Left lung (tissue), 10 donors: ENCODE measurements around the gene AZGP1. TPM values are rescaled to one million over a fixed set of nuclear protein-coding genes. Genes with fewer than 3 reads are reported as not detected.
A peak's percentile ranks its signal among the peaks of the same experiment; 100 is the strongest.

Experiments
- ATAC-seq: fragments of 200-7000 bp; cut with Tn5 transposase; one replicate; pipeline ENCODE4 v1.9.1; 2020; ENCODE audit warnings: moderate library complexity
- DNase-seq, 4 donors: peaks; one replicate each; pipeline ENCODE4 v3.0.0-alpha.2; 2013 to 2020
- H3K27ac ChIP-seq, 2 donors: fragments of 200-600 bp; sonication (generic) in 1 of 2; one replicate each; pipeline versions ENCODE4 v1.5.0 to v1.8.0; 2020 to 2021
- H3K27me3 ChIP-seq, 2 donors: fragments of 200-600 bp; sonication (generic) in 1 of 2; one replicate each; pipeline versions ENCODE4 v1.5.0 to v1.8.0; 2020 to 2021
- H3K36me3 ChIP-seq, 2 donors: fragments of 200-600 bp; sonication (generic) in 1 of 2; one replicate each; pipeline versions ENCODE4 v1.5.0 to v1.8.0; 2020 to 2021
- H3K4me1 ChIP-seq, 2 donors: fragments of 200-600 bp; one replicate each; pipeline ENCODE4 v1.8.0; 2021
- H3K4me3 ChIP-seq, 2 donors: fragments of 200-600 bp; sonication (generic) in 1 of 2; one replicate each; pipeline versions ENCODE4 v1.5.0 to v1.8.0; 2020 to 2021; ENCODE audit warnings: mild to moderate bottlenecking in 1 of 2
- H3K9me3 ChIP-seq, 2 donors: fragments of 200-600 bp; sonication (generic) in 1 of 2; one replicate each; pipeline versions ENCODE4 v1.5.0 to v1.8.0; 2020 to 2021
- intact Hi-C, 2 donors: fragments of 100-400 bp; cut with DNase I; formaldehyde crosslinking; loops; one replicate each; pipeline versions ENCODE4 v1.11.2 to v1.14.2; 2022
- polyA plus RNA-seq, 6 donors: library from polyadenylated mRNA; unstranded; fragments of 120-200 nt; gene quantifications; one replicate each; pipeline ENCODE4 v1.2.1, GENCODE V29; 2013; ENCODE audit not compliant: insufficient read length in 6 of 6
- total RNA-seq, 2 donors: library from RNA; stranded (reverse); fragmentation: NEBNext Ultra II Directional; extraction: Animal tissue kit (Norgen Biotek cat#: 25700); gene quantifications; one replicate each; pipeline ENCODE4 v1.2.1, GENCODE V29; 2021
- TF ChIP-seq, protein P1 (sequence below), 2 donors: fragments of 200-600 bp; sonication (generic) in 1 of 2; IDR thresholded peaks; one replicate each; pipeline versions ENCODE4 v1.5.0 to v1.8.0; 2021; ENCODE audit warnings: antibody characterized with exemption in 2 of 2
- donor health status: DM: no; HTN: yes; CAD: no.
- donor health status: DM: no; HTN: no; CAD: no.

The AZGP1 gene
- total and polyA plus RNA-seq, 8 donors, result 0.29 to 110 (median 1.2) TPM

DNA sequence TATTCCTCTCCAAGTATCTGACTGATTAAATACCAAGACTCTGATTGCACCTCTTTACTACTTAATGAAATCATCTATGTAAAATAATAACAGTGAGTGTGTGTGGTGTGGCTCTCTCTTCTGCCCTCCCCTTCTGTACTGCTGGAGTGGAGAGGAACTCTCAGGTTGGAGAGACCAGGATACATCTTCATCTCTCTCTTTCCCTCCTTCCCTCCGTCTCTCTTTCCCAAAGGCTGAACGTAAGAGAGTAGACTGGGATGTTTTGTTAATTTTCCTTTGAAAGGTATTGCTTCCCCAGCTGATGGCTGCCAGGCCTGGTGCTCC lies 46.1 kb downstream of the AZGP1 start:
- DNase-seq (no peak), ATAC-seq (no peak)
- H3K27me3 ChIP-seq, result peaks cover 0 to 29% of the 10 kb centered on the region in 2 donors
- intact Hi-C loops, result loop anchor here in 1 of 2 donors (10.0 kb wide), 1 partner anchor 45 kb away; the partner anchor contains the start of gene AZGP1
- TF ChIP-seq, protein P1, sequence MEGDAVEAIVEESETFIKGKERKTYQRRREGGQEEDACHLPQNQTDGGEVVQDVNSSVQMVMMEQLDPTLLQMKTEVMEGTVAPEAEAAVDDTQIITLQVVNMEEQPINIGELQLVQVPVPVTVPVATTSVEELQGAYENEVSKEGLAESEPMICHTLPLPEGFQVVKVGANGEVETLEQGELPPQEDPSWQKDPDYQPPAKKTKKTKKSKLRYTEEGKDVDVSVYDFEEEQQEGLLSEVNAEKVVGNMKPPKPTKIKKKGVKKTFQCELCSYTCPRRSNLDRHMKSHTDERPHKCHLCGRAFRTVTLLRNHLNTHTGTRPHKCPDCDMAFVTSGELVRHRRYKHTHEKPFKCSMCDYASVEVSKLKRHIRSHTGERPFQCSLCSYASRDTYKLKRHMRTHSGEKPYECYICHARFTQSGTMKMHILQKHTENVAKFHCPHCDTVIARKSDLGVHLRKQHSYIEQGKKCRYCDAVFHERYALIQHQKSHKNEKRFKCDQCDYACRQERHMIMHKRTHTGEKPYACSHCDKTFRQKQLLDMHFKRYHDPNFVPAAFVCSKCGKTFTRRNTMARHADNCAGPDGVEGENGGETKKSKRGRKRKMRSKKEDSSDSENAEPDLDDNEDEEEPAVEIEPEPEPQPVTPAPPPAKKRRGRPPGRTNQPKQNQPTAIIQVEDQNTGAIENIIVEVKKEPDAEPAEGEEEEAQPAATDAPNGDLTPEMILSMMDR (IDR thresholded peaks at IDR 0.05), result peak in 1 of 2 donors; percentile 2
- no peaks in the 10 kb centered on the region for H3K36me3 ChIP-seq
- peaks cover 0 to 8% of the 10 kb centered on the region in 2 donors for H3K4me1 ChIP-seq
- no peak overlapping the region for H3K4me3 ChIP-seq
- H3K27ac ChIP-seq, result peak overlapping the region in 1 of 2 donors; percentile 25
- H3K9me3 ChIP-seq, result no peaks in the 10 kb centered on the region

DNA sequence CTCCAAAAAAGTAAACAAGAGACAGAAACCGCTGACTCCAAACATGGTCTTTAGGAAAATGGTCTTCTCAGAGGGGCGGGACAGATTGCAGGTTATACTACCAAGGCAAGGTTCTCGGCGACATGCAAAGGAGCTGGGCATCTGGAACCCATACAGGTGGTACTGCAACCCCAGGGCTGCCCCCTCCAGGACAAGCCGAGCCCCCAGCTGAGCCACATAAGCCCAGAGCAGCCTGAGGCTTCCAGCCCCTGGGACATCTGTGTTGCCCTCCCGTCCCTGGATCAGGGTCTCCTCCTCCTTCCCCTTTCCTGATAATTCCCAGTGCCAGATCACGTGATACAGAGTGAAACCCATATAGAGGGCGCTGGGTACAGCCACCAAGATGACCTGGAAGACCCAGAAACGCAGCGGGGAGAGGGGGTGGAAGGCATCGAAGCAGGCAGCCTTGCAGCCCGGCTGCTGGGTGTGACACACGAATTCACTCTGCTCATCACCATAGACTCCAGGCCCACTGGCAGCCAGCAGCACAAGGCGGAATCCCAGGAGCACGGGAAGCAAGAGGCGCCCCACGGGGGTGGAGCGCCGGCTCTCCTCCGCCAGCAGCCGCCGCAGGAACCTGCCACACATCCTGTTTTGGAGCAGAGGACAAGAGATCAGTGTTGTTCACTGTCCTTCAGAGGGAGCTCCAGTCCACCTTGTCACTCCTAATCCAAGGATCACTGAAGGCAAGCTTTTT lies 46.7 kb downstream of the AZGP1 start, which contains the start of gene GJC3:
GJC3 (minus strand) TSS at position 627 of the 736 bp plus-strand sequence; CDS start at position 627, 0 bp downstream.
- intact Hi-C loops, result loop anchor here in 1 of 2 donors (10.0 kb wide), 1 partner anchor 46 kb away; the partner anchor contains the start of gene AZGP1
- peak within 1 kb of the TSS in 1 of 2 donors; percentile 25 for H3K27ac ChIP-seq
- no peaks in the 10 kb centered on the region for H3K9me3 ChIP-seq
- peak in 3 of 4 donors; percentile 28 to 86 (median 53) for DNase-seq
- H3K4me1 ChIP-seq, result peaks cover 0 to 8% of the 10 kb centered on the region in 2 donors
- H3K4me3 ChIP-seq, result peak within 1 kb of the TSS in 1 of 2 donors; percentile 25
- H3K27me3 ChIP-seq, result peaks cover 0 to 26% of the 10 kb centered on the region in 2 donors
- ATAC-seq, result peak; percentile 99
- H3K36me3 ChIP-seq, result no peaks in the 10 kb centered on the region
- TF ChIP-seq, protein P1 (IDR thresholded peaks at IDR 0.05), result peak; percentile 13 to 18

DNA sequence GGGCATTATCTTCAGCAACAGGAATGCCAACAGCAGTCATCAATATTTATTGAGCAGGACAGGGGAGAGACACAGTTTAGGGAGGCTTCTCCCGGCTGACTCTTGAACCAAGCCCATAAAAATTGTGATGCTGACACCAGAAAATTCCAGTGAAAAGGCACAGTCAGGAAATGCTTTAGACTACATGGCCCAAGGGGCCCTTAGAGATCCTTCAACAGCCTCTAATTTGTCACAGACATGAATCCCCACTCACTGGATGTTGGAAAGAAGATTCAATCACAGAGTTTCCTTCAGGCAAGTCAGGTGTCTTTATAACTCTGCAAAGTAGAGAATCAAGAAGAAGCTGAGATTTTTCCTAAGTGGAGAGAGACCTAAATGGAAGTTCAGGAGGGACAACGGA lies 47.6 kb downstream of the AZGP1 start:
- intact Hi-C loops, result loop anchor here in 1 of 2 donors (10.0 kb wide), 1 partner anchor 47 kb away; the partner anchor contains the start of gene AZGP1
- no peak overlapping the region for H3K27ac ChIP-seq
- no peak overlapping the region for H3K4me3 ChIP-seq
- no peaks in the 10 kb centered on the region for H3K36me3 ChIP-seq
- no peaks in the 10 kb centered on the region for H3K9me3 ChIP-seq
- no peak for DNase-seq
- H3K27me3 ChIP-seq, result peaks cover 0 to 26% of the 10 kb centered on the region in 2 donors
- ATAC-seq, result no peak
- TF ChIP-seq, protein P1 (IDR thresholded peaks at IDR 0.05), result no peak
- H3K4me1 ChIP-seq, result peaks cover 0 to 8% of the 10 kb centered on the region in 2 donors

DNA sequence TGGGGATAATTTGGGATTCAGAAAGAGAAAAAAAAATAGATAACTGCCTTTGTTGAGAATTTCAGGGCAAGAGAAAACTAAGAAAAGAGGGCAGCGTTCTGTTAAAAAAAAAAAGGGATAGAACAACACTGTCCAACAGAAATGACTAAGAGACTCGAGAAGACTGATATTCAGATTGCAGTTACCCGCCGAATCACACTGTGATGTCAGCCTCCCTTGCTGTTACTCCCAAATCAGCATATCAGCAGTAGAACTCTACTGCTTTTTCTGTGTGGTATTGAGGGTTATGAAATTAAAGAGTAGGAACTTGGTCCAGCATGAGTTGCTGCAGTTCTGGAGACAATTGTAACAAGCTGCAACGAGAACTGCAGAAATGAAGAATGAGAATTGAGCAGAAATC lies 48.3 kb downstream of the AZGP1 start:
- Histone ChIP-seq H3K9me3 (no peaks in the 10 kb centered on the region), H3K4me3 (no peak overlapping the region), H3K27ac (no peak overlapping the region), H3K4me1 (peaks cover 0 to 8% of the 10 kb centered on the region in 2 donors), H3K27me3 (peaks cover 0 to 26% of the 10 kb centered on the region in 2 donors), H3K36me3 (no peaks in the 10 kb centered on the region)
- ATAC-seq (no peak), DNase-seq (no peak)
- intact Hi-C loops, result loop anchor here in 1 of 2 donors (10.0 kb wide), 1 partner anchor 47 kb away; the partner anchor contains the start of gene AZGP1
- TF ChIP-seq, protein P1 (IDR thresholded peaks at IDR 0.05), result no peak

DNA sequence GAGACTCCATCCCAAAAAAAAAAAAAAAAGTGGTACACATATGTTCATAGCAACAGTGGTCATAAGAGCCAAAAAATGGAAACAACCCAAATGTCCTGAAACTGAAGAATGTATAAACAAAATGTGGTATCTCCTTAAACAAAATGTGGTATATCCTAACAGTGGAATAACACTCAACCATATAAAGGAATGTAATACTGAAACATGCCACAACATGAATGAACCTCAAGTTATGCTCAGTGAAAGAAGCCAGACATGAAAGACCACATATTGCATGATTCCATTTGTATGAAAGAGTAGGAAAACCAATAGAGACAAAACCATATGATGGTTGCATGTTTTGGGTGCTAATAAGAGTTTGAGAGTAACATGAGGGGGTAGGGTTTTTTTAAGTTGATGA lies 49.5 kb downstream of the AZGP1 start:
- H3K4me3 ChIP-seq, result no peak overlapping the region
- TF ChIP-seq, protein P1 (IDR thresholded peaks at IDR 0.05), result no peak
- H3K27me3 ChIP-seq, result peaks cover 0 to 26% of the 10 kb centered on the region in 2 donors
- no peak overlapping the region for H3K27ac ChIP-seq
- H3K9me3 ChIP-seq, result no peaks in the 10 kb centered on the region
- ATAC-seq, result no peak
- intact Hi-C loops, result loop anchor here in 1 of 2 donors (10.0 kb wide), 1 partner anchor 48 kb away; the partner anchor contains the start of gene AZGP1
- DNase-seq, result no peak
- no peaks in the 10 kb centered on the region for H3K36me3 ChIP-seq
- peaks cover 0 to 8% of the 10 kb centered on the region in 2 donors for H3K4me1 ChIP-seq
